RCC 7860 (cell line): Measurements from ENCODE around the gene CROCC.
"Not testable (repeated sequence)": the region's sequence is repeated elsewhere in the genome, so short reads cannot be mapped to it uniquely, and the experiment has no call there.

Experiments
- DNase-seq: peaks from one replicate; pipeline ENCODE4 v3.0.0-alpha.2; 2015; ENCODE audit warnings: low spot score
- FAIRE-seq: peaks from 2 replicates; lab custom pipeline; 2012; peaks lifted over from hg19 to GRCh38; lab: Jason Lieb, UNC

CROCC gene

GRCh38 chr1:16964169-16964568, 42.4 kb downstream of the CROCC start:
- not testable (repeated sequence) for FAIRE-seq, DNase-seq

DNA sequence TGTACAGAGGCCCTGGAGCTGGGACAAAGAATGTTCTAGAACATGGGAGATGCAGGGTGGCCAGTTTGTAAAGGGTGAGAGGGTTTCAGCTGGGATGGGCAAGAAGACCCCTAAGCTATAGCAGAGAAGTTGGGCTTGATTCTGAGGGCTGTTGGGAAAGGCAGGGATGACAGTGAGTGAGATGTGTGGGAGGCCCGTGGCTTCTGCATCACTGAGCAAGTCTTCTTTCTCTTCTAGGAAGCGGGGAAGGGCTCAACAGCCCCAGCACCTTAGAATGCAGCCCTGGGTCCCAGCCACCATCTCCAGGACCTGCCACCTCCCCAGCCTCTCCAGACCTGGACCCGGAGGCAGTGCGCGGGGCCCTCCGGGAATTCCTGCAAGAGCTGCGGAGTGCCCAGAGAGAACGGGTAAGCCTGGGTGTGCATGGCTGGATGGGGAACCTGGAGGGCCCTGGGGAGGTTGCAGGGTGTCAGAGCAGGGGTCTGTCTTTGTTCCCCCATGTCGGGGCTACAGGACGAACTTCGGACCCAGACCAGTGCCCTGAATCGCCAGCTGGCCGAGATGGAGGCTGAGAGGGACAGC, 43.8 kb downstream of the CROCC start:
- FAIRE-seq: no peak
- no peak for DNase-seq

GRCh38 chr1:16966282-16966681, 44.6 kb downstream of the CROCC start:
- no peak for FAIRE-seq

GRCh38 chr1:16967095-16967575, 45.4 kb downstream of the CROCC start:
- no peak for DNase-seq

More at GRCh38 chr1:16966282-16966681, 44.6 kb downstream of the CROCC start:
- DNase-seq: no peak

DNA sequence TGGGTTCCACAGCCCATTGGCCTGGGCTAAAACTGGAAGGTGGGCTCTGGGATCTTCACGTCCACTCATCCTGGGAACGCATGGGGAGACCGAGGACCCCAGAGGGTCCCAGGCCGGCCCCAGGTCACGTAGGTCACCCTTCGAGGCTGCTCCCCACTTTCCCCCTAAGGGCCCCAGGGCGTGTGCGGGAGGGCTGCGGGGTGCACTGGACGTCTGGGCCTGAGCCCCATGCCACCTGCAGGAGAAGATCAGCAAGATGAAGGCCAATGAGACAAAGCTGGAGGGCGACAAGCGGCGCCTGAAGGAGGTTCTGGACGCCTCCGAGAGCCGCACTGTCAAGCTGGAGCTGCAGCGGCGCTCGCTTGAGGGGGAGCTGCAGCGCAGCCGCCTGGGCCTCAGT, 46.2 kb downstream of the CROCC start:
- DNase-seq (no peak), FAIRE-seq (no peak)

More at GRCh38 chr1:16967095-16967575, 45.4 kb downstream of the CROCC start:
- no peak for FAIRE-seq

DNA sequence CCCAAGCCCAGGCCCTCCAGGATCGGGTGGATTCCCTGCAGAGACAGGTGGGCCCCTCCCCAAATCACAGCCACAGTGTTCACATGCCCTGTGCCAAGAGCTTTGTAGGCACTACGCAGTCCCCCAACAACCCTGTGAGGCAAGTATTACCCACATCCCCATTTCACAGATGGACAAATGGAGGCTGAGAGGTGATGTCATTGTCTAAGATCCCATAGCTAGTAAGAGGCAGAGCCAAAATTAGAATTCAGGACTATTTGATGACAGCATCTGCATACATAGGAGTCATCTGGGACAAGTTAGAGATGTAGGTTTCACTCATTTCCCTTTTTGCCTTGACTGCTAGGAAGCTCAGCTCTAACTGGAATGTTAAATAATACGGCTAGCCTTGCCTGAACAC, 46.6 kb downstream of the CROCC start:
- FAIRE-seq (no peak), DNase-seq (no peak)

GRCh38 chr1:16969057-16969611, 47.4 kb downstream of the CROCC start:
- no peak for DNase-seq
- FAIRE-seq: no peak

GRCh38 chr1:16969651-16970050, 47.9 kb downstream of the CROCC start:
- no peak for FAIRE-seq

GRCh38 chr1:16970132-16970910, 48.6 kb downstream of the CROCC start:
- FAIRE-seq (no peak), DNase-seq (no peak)

More at GRCh38 chr1:16969651-16970050, 47.9 kb downstream of the CROCC start:
- no peak for DNase-seq

DNA sequence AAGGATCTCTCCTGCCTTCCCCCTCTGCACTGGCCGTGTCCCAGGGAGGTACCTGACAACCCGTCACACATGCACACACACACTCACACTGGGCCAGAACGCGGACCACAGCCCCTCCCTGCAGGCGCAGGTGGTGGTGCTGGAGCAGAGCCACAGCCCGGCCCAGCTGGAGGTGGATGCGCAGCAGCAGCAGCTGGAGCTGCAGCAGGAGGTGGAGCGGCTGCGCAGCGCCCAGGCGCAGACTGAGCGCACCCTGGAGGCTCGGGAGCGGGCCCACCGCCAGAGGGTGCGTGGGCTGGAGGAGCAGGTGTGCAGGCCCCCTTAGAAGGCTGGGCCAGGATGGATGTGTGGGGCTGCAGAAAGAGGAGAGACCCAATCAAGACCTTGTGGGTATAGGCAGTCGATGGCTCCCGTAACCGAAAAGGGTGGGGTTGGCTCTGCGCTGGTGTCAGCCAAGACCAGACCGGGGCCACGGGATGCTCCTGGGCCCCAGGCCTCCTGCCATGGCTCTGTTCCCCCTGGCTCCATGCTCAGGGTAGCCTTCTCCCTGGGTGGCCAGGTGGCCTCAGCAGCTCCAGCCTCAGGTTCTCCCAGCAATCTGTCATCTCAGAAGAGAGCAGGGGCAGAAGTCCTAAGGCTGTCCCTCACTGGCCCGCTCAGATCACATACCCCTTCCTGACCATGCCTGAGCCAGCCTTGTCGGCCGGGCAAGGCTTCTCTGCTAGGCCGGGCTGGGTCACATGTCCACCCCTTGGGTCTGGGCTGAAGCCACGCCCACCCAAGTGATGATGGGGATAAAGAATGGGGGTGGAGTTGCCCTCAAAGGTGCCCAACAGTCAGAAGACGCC, 49.8 kb downstream of the CROCC start:
- no peak for FAIRE-seq
- DNase-seq: no peak

DNA sequence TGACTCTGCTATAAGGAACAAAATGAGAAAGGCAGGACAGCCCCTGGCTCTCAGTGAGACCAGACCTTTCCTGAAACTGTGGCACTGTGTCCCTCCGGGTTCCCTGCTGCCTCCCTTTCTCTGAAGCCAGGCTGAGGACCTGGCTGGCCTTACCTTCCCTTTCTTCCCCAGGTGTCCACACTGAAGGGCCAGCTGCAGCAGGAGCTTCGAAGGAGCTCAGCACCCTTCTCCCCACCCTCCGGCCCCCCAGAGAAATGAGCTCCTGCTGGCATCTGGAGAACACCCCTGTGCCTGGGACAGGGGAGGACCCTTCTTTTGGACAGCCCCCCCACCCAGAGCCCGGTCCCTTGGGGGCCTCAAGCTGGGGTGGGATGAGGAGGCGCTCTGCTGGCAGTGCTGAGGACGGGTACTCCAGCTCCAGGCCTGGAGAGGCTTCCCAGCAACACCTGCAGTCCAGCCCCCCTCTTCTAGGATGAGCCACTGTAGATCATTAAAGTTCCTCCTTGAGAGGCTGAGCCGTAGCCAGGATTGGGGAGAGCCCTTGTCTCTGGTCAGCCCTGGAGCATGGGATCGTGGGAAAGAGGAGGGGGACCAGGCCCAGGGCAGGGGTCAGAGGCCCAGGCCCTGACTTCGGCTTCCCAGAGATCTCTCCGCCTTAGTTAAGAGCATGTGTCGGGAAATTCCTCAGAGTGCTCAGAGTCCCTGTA, 50.6 kb downstream of the CROCC start:
- DNase-seq: no peak
- no peak for FAIRE-seq

- DNase-seq (no peak), FAIRE-seq (no peak)
Observed at GRCh38 chr1:16973215-16973614, 51.5 kb downstream of the CROCC start.

GRCh38 chr1:16975211-16975610, 53.5 kb downstream of the CROCC start:
- DNase-seq: no peak
- no peak for FAIRE-seq

DNA sequence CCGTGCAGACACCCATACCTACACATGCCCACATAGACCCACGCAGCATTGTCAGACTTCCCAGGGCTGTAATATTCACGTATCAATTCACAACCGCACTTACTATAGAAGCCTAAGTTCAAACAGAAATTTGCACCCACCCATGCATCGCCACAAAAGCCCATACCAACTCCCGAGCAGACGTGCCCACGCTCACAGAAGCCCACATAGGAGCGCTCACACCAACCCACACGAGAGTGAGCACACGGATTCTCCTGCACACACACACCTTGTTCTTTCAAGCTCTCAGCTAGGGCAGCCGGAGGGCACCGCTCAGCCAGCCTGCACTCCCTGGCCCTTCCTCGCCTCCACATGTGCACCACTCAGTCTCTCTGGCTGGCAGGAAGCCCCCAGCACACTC, 54.1 kb downstream of the CROCC start:
- DNase-seq (no peak), FAIRE-seq (no peak)

- no peak for DNase-seq
Observed at GRCh38 chr1:16976966-16977365, 55.2 kb downstream of the CROCC start.

DNA sequence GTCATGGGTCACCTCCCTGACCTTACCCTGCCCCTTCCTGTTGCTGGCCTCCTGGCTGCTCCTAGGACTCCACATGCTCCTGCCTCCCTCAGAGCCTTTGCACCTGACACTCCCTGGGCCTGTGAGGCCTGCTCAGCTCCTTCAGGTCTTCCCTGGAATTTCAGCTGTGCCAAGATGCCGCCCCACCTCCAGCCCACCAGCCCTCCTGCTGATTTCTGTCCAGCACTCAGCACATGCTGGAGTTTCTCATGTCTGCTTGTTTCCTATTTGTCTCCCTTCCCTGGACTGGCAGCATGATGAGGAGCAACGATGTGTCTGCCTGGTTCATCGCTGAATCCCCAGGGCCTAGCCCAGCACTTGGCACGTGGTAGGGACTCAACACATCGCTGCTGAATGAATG, 55.6 kb downstream of the CROCC start:
- FAIRE-seq (no peak), DNase-seq (no peak)

More at GRCh38 chr1:16976966-16977365, 55.2 kb downstream of the CROCC start:
- FAIRE-seq: no peak

- no peak for DNase-seq
- FAIRE-seq: no peak
Observed at GRCh38 chr1:16978139-16978538, 56.4 kb downstream of the CROCC start.

GRCh38 chr1:16978567-16979474, 57.1 kb downstream of the CROCC start:
- FAIRE-seq (no peak), DNase-seq (no peak)
